IPS-20b (cell line): ENCODE measurements around the gene PIAS2.
"Not testable (repeated sequence)": the region's sequence is repeated elsewhere in the genome, so short reads cannot be mapped to it uniquely, and the experiment has no call there.

Source experiments
- H3K27ac ChIP-seq: one replicate; pipeline ENCODE4 v1.5.1; 2013; ENCODE audit warnings: low read length
- H3K27me3 ChIP-seq: 2 replicates; pipeline ENCODE4 v1.6.1; 2013; ENCODE audit warnings: mild to moderate bottlenecking, low read length, inconsistent platforms; ENCODE audit not compliant: insufficient read depth
- H3K36me3 ChIP-seq: 2 replicates; pipeline ENCODE4 v1.6.1; 2013; ENCODE audit warnings: low read depth, mild to moderate bottlenecking, inconsistent platforms, low read length, moderate library complexity; ENCODE audit not compliant: insufficient read depth
- H3K4me1 ChIP-seq: 2 replicates; pipeline ENCODE4 v1.6.1; 2013; ENCODE audit warnings: mild to moderate bottlenecking, control low read depth, inconsistent platforms, low read length, moderate library complexity; ENCODE audit not compliant: insufficient read depth
- H3K4me3 ChIP-seq: 2 replicates; pipeline ENCODE4 v1.5.1; 2013; ENCODE audit warnings: mild to moderate bottlenecking, low read length, inconsistent platforms
- H3K9ac ChIP-seq: 2 replicates; pipeline ENCODE4 v1.6.1; 2013; ENCODE audit warnings: low read depth, mild to moderate bottlenecking, inconsistent platforms, low read length, moderate library complexity
- H3K9me3 ChIP-seq: 2 replicates; pipeline ENCODE4 v1.6.1; 2013; ENCODE audit warnings: mild to moderate bottlenecking, low read depth, low read length, inconsistent platforms; ENCODE audit not compliant: insufficient read depth

The PIAS2 gene

DNA sequence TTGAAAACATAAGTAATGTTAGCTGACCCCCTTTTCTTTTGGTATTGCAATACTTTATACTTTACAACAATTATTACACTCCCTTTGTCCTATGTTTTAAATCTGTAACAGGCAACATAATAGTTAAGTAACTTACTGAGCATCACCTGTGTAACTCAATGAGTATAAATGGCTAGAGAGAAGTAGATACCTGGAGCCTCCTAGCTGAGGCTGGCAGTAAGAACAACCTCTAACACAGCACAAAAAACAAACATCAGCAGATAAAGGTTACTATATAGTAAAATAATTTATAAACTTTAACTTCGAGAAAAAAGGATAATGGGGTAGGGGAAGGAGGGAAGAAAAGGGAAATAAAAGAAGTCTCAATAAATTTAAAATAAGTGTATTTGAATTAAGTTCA lies 87.4 kb downstream of the PIAS2 start:
- Histone ChIP-seq H3K9me3 (no peaks in the 10 kb centered on the region), H3K36me3 (peaks cover 59% of the 10 kb centered on the region), H3K4me1 (no peaks in the 10 kb centered on the region), H3K9ac (no peak overlapping the region), H3K4me3 (no peak overlapping the region), H3K27ac (no peak overlapping the region), H3K27me3 (no peaks in the 10 kb centered on the region)

DNA sequence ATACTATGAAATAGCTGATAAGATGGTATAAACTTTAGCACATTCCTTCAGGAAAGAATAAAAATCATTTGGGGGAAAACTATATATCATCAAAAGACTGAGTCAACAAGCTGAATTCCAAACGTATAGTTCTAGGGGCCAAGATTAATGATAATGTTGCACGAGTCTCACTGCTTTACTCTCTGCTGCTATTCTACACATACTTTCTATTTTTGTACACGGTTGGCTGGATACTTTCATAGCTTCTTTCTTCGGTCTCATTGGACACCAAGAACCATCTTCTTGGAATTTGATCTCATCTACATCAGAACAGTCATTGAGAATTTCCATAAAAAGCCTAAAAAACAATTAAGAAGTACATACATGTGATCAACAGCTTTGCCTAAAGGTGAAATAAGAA lies 87.8 kb downstream of the PIAS2 start:
- H3K36me3 ChIP-seq, result peaks cover 55% of the 10 kb centered on the region
- H3K27me3 ChIP-seq, result no peaks in the 10 kb centered on the region
- H3K4me1 ChIP-seq, result no peaks in the 10 kb centered on the region
- no peak overlapping the region for H3K4me3 ChIP-seq
- no peak overlapping the region for H3K9ac ChIP-seq
- H3K27ac ChIP-seq, result no peak overlapping the region
- no peaks in the 10 kb centered on the region for H3K9me3 ChIP-seq

- Histone ChIP-seq H3K4me3 (no peak overlapping the region), H3K27ac (no peak overlapping the region), H3K27me3 (no peaks in the 10 kb centered on the region), H3K4me1 (no peaks in the 10 kb centered on the region), H3K9me3 (no peaks in the 10 kb centered on the region), H3K36me3 (peaks cover 34% of the 10 kb centered on the region), H3K9ac (no peak overlapping the region)
These were observed 95.2 kb downstream of the PIAS2 start for GRCh38 chr18:46821856-46822711.

GRCh38 chr18:46820863-46821262 lies 96.4 kb downstream of the PIAS2 start:
- H3K4me1 ChIP-seq, result no peaks in the 10 kb centered on the region
- H3K9ac ChIP-seq, result no peak overlapping the region
- H3K36me3 ChIP-seq, result peaks cover 22% of the 10 kb centered on the region; the same call in 1 of the 2 replicates
- no peak overlapping the region for H3K4me3 ChIP-seq
- no peaks in the 10 kb centered on the region for H3K27me3 ChIP-seq
- H3K9me3 ChIP-seq, result no peaks in the 10 kb centered on the region
- H3K27ac ChIP-seq, result no peak overlapping the region

DNA sequence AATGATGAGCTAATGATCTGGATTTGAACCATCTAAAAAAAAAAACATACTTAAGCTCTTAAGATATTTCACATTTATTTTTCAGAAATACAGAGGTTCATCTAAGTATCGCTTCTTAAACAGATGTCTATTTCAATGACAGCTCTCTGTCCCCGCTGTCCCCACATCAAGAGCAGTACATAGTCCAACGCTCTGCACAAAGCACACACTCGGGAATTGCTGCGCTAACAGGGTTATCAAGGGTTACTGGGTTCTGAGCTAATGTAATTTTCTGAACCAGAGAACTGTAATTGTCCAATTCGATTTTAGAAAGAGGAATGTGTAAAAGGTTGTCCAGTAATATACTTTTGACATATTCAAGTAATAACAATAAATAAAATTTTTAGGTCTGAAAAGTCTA lies 101.6 kb downstream of the PIAS2 start:
- Histone ChIP-seq H3K9ac (no peak overlapping the region), H3K27me3 (no peaks in the 10 kb centered on the region), H3K4me1 (peaks cover 9% of the 10 kb centered on the region; the same call in 1 of the 2 replicates), H3K9me3 (no peaks in the 10 kb centered on the region), H3K4me3 (no peak overlapping the region), H3K27ac (no peak overlapping the region), H3K36me3 (peaks cover 17% of the 10 kb centered on the region; the same call in 1 of the 2 replicates)

DNA sequence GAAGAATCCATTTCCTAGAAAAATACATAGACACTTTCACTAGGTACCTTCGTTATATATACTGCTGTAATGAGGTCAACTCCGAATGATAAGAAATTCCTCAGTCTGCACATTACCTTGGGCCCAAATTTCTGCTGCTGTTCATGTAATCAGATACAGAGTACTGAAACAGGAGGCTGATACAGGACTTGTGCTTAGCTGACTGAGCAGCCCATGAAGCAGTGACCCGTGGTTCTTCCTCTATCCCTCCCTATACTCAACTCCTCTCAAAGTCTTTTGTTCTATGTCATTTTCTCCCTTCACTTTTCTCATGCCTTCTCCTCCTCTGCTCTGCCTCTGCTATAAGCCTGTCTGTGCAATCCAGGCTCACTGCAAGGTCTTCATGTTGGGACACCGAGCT lies 102.9 kb downstream of the PIAS2 start:
- H3K27ac ChIP-seq, result no peak overlapping the region
- H3K36me3 ChIP-seq, result peaks cover 10% of the 10 kb centered on the region; the same call in 1 of the 2 replicates
- no peaks in the 10 kb centered on the region for H3K9me3 ChIP-seq
- H3K4me1 ChIP-seq, result peaks cover 13% of the 10 kb centered on the region; the same call in 1 of the 2 replicates
- no peaks in the 10 kb centered on the region for H3K27me3 ChIP-seq
- no peak overlapping the region for H3K9ac ChIP-seq
- no peak overlapping the region for H3K4me3 ChIP-seq

DNA sequence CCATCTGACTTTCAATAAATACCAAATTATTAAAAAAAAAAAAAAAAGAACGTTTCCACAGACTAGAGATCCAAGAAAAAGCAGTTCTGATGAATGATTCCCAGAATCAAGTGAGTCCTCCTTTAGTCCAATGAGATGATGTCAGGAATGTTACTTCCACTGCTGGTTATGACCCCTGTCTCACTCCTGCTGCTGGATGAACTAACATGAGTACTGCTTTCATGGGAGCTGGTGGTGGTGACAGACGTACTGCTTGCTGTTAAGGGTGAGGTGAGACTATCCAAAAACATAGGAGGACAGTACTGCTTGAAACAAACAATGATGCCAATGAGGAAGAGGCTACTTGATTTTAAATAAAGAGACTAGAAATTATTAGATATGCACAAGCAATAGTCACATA lies 105.0 kb downstream of the PIAS2 start:
- Histone ChIP-seq H3K9me3 (no peaks in the 10 kb centered on the region), H3K36me3 (peaks cover 7% of the 10 kb centered on the region; the same call in 1 of the 2 replicates), H3K27ac (no peak overlapping the region)

GRCh38 chr18:46810481-46811000 lies 106.8 kb downstream of the PIAS2 start:
- Histone ChIP-seq H3K4me1 (peaks cover 13% of the 10 kb centered on the region; the same call in 1 of the 2 replicates), H3K4me3 (no peak overlapping the region), H3K27ac (no peak overlapping the region), H3K9me3 (no peaks in the 10 kb centered on the region), H3K36me3 (peaks cover 7% of the 10 kb centered on the region; the same call in 1 of the 2 replicates), H3K9ac (peak overlapping the region; percentile 35; the same call in 1 of the 2 replicates), H3K27me3 (no peaks in the 10 kb centered on the region)

More for the DNA sequence above, 105.0 kb downstream of the PIAS2 start:
- Histone ChIP-seq H3K4me1 (peaks cover 13% of the 10 kb centered on the region; the same call in 1 of the 2 replicates), H3K4me3 (no peak overlapping the region), H3K9ac (no peak overlapping the region), H3K27me3 (no peaks in the 10 kb centered on the region)

DNA sequence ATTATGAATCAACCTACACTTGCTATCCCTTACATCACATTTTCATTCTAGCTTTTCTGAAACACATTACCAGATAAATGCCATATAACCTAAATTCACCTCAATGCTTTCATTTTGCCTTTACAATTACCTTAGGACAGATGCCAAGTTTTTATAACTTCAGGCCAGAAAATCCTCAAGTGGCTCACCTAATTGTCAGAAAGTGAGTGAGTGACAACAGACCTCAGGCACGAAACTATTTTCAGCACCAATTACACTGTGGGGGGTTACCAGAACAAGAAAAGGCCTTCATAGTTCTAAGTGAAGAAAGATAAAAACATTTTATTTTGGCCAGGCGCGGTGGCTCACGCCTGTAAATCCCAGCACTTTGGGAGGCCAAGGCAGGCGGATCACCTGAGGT lies 108.2 kb downstream of the PIAS2 start:
- Histone ChIP-seq H3K27ac (no peak overlapping the region), H3K9ac (no peak overlapping the region), H3K36me3 (peaks cover 7% of the 10 kb centered on the region; the same call in 1 of the 2 replicates), H3K9me3 (no peaks in the 10 kb centered on the region), H3K4me3 (no peak overlapping the region), H3K4me1 (peaks cover 13% of the 10 kb centered on the region; the same call in 1 of the 2 replicates), H3K27me3 (no peaks in the 10 kb centered on the region)

GRCh38 chr18:46795945-46796344 lies 121.4 kb downstream of the PIAS2 start:
- H3K4me3 ChIP-seq, H3K36me3 ChIP-seq, H3K9me3 ChIP-seq, H3K4me1 ChIP-seq, H3K27ac ChIP-seq, H3K9ac ChIP-seq, H3K27me3 ChIP-seq: not testable (repeated sequence)

GRCh38 chr18:46794607-46795006 lies 122.7 kb downstream of the PIAS2 start:
- H3K27me3 ChIP-seq, result no peaks in the 10 kb centered on the region
- no peak overlapping the region; the same call in 1 of the 2 replicates for H3K9ac ChIP-seq
- H3K4me3 ChIP-seq, result no peak overlapping the region
- H3K4me1 ChIP-seq, result peaks cover 4% of the 10 kb centered on the region; the same call in 1 of the 2 replicates
- no peak overlapping the region for H3K27ac ChIP-seq
- no peaks in the 10 kb centered on the region for H3K36me3 ChIP-seq
- H3K9me3 ChIP-seq, result peaks cover 4% of the 10 kb centered on the region

GRCh38 chr18:46793565-46793964 lies 123.7 kb downstream of the PIAS2 start:
- no peak overlapping the region for H3K9ac ChIP-seq
- H3K9me3 ChIP-seq, result peaks cover 8% of the 10 kb centered on the region
- H3K4me1 ChIP-seq, result peaks cover 4% of the 10 kb centered on the region; the same call in 1 of the 2 replicates
- H3K27me3 ChIP-seq, result no peaks in the 10 kb centered on the region
- no peaks in the 10 kb centered on the region for H3K36me3 ChIP-seq
- H3K4me3 ChIP-seq, result no peak overlapping the region
- H3K27ac ChIP-seq, result no peak overlapping the region
